HG02763 (cell line): ENCODE results near the gene GARS1.

Experiments used
- ATAC-seq: cut with Tn5 transposase; IDR thresholded peaks from one replicate; pipeline ENCODE4 v1.9.1; 2021; ENCODE audit warnings: mild to moderate bottlenecking, moderate library complexity; ENCODE audit not compliant: unreplicated experiment

GARS1 gene

GRCh38 chr7:30652698-30653641 is 58.3 kb downstream of the GARS1 start:
- no peak for ATAC-seq

DNA sequence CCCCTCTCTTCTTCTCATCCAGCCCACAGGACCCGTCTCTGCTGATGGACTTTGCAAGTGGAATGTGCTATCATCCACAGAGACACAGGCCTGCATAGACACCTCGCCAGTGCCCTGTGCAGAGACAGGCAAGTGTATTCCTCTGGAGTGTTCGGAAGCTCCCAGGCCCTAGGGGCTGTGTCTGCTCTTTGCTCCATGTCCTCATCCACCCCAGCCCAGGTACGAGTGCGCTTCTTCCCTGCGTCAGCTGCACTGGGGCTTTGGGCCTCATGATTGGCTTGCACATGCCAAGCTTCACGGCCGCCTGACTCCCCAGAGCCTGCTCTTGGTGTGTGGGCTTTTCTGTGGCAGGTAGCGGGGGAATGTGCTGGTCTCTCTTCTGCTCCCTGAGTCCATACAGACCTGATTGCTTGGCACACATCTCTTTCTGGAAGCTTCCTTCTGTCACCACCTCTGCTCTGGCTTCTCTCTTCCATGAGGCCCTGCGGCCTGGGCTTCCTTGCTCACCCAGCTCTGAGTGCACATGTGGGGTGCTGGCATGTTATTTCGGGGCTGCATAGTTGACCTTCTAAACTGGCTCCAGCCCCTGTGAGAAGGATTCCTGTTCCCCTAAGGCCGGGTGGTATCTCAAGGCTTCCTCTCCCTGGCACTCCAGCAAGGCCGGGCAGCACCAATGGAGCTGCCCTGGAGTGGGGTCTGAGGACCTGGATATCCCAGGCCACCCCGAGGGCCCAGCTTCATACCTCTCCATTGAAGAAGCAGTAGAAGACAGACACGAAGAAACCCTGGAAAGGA is 59.8 kb downstream of the GARS1 start:
- no peak for ATAC-seq

DNA sequence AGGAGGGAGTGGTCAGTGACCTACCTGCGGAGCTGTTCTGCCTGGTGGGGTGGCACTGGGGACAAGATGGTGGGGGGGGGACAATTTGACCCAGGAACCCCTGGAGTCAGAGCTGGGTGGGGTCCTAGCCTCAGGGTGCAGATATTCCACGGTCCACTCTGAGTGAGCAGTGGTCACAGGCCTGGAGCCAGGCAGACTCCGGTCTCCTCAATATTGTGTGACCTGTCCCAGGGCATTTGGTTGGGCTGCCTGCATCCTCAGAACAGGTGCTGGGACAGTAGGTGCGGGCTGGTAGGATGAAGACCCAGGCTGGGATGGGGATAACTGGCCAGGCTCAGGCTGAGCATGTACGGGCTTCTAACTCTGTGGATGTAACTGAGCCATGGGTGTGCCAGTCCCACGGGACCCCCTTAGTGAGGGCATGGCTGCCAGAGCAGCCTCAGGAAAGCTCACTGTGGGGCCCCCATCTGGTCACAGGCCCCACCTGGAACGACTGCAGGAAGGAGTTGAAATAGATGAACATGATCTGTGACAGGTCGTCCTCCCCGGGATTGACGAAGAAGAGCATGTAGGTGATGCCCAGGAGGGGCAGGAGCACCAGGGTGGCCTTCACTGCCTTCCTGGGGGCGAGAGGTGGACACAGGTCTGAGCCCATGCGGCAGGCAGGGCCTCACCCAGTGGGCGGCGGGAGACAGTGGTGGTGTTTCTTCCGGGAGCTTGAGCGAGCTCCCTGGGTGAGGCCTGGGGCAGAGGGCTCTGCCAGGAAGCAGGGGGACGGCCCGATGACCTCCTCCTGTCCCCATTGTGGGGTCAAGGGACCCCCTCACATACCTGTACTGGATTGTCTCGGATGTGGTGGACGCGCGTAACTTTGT is 60.7 kb downstream of the GARS1 start:
- ATAC-seq: no peak

- ATAC-seq: no peak
Measured at GRCh38 chr7:30656006-30656957, 61.6 kb downstream of the GARS1 start.

DNA sequence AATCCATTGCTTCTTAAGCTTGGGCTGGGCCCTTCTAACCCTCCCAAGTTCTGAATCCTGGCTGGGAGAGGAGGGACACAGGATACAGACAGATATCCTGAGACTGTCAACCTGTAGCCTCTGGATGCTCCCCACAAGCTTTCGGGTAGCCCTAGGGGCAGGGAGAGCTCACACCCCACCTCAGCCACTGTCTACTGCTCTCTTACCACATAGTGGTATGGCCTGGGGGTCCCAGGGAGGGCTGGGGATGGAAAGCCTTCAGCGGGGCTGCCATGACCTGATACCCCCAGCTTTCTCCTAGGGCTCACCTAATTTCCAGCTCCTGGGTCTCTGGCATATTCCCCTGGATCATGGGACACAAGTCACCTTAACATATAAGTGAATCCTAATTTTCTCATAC is 62.5 kb downstream of the GARS1 start:
- no peak for ATAC-seq

- ATAC-seq: no peak
Measured at GRCh38 chr7:30658479-30659074, 63.9 kb downstream of the GARS1 start.

DNA sequence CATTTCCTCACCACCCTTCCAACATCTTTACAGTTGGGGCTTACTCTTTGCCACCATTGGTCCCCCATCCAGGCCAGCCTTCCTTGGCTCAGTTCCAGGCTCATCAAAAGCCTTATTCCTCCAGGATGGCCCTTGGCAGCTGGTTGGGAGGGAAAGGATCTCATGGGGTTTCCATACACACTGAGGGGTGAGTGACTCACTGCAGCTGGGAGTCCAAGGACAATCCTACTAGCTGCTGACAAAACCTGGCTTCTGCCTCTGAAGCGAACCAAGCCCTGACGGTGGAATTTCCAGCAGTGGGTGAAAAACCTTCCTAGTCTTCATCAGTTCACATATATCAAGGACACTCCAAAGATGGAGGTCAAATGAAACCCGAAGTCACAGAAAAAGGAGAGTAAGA is 64.6 kb downstream of the GARS1 start:
- ATAC-seq: no peak

DNA sequence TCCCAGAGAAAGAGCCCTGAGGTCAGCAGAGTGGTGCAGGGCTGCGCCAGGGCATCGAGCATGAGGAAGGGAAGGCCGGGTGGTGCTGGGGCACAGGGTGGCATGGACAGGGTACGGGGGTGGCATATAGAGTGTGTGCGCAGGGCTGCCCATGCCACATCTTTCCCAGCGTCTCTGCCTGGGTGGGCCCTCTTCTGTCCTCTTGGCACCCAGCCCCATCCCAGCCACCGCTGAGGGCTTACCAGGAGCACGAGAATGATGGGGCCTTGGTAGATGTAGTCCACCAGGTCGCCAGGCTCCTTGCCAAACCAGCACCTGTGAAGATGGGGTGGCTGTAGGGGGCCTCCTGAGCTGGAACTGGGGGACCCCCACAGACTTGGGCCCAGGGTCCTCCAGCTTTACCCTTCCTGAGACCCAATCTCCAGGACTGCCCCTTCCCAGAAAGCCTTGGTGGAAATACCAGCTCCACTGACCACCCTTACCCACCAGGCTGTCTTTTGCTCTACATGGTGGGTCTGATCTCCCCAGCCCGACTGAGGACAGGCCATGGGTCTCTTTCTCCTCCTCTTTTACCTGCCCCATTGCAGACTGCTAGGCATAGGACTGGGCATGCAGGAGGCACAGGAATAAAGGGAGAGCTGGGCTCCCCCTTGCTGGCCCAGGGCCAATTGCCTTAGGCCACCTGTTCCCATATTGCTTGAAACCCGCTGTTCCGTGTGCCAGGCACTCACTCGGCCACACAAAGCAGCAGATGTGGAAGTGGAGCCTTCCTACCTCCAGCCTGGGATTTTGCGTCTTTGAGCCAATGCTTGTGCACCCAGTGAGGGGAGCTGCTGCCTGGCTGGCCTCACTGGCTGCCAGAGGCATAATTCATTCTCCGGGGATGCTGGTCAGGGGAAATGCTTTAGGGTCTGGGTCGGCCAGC is 65.9 kb downstream of the GARS1 start:
- ATAC-seq: no peak

- ATAC-seq: no peak
Measured at GRCh38 chr7:30661926-30662325, 67.2 kb downstream of the GARS1 start.

DNA sequence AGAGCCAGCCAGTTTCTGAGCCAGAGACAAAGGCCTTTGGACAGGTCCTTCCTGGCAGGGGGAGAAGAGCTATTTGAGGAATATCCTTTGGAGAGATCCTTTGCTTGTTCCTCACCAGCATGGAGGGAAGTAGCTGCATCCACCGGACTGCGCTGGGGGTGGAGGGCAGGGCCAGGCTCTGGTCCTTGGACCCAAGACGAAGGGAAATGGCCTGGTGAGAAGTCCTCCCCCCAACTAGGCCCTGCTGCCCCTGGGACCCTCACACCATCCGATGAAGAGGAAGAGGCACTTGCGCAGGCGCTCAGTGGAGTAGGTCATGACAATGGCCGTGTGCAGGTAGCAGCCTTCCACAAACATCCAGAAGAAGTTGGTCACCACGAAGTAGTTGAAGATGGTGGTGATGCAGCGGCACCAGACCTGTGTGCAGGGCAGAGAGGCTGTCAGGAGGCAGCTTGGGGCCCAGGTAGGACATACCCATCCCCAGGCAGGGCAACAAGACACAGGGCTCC is 67.8 kb downstream of the GARS1 start:
- no peak for ATAC-seq

GRCh38 chr7:30663414-30663813 is 68.7 kb downstream of the GARS1 start:
- ATAC-seq: no peak

DNA sequence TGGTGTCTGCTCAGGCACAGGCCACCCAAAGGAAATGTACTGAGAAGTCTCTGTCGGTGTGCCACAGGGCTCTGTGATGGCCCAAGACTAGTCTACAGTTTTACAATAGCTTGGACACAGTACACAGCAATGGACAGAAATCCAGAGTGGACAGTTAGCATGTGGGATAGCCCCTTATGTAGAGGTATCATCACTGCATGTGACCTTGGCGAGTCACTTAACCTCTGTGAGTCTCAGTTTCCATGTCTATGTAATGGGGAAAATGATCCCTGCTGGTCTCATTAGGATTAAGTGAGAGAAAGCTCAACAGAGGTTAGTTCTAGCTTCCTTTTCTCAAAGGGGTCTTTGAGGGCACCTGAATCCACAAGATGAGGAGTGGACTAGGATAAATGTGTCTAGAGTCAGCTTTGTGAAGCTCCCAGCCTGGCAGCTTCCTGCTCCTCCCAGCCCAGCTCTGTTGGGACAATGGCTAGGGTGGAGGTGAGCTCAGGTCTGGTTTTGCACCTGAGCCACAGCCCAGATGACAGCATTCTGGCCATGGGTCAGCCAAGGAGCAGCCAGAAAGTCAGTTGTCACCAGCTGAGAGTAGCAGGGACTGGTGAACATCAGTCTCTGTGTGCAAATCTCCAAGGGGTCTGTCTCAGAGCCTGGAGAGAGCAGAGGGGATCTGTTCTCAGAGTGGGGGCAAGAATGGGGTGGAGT is 69.7 kb downstream of the GARS1 start:
- ATAC-seq: no peak

- no peak for ATAC-seq
Measured at GRCh38 chr7:30665043-30665442, 70.4 kb downstream of the GARS1 start.

DNA sequence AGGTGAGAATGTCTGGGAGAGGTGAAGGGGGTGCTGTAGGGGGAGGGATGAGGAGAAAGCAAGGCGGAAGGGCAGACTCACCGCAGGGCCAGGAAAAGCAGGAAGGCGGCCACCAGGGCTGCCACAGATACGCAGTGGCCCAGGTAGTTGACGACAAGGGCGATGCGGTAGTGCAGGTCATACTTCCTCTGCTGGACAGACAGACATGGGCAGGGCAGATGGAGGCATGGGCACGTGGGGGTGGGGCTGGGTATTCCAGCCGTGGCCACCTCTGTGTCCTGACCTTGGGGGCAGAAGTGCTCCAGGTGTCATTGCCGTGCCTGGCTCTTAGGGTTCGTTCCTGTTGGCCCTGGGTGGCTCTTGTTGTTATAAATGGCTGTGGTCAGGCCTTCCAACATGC is 70.8 kb downstream of the GARS1 start:
- ATAC-seq: no peak

DNA sequence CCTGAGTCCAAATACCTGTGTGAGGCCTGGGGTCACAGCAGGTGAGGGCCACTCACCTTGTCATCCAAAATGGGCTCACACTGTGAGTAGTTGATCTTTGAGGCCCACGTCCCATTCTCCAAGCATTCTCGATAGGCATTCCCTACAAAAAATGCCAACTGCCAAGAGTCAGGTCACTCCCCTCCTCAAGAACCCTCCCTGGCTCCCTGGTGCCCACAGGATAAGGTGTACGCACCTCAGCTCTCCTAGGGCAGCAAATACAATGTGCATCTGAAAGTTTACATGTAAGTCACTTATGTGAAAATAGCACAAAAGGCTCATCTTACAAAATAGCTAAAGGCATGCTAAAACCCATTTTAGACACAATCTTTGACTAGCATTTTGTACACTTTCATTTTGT is 72.5 kb downstream of the GARS1 start:
- no peak for ATAC-seq

- no peak for ATAC-seq
Measured at GRCh38 chr7:30668102-30668501, 73.4 kb downstream of the GARS1 start.

DNA sequence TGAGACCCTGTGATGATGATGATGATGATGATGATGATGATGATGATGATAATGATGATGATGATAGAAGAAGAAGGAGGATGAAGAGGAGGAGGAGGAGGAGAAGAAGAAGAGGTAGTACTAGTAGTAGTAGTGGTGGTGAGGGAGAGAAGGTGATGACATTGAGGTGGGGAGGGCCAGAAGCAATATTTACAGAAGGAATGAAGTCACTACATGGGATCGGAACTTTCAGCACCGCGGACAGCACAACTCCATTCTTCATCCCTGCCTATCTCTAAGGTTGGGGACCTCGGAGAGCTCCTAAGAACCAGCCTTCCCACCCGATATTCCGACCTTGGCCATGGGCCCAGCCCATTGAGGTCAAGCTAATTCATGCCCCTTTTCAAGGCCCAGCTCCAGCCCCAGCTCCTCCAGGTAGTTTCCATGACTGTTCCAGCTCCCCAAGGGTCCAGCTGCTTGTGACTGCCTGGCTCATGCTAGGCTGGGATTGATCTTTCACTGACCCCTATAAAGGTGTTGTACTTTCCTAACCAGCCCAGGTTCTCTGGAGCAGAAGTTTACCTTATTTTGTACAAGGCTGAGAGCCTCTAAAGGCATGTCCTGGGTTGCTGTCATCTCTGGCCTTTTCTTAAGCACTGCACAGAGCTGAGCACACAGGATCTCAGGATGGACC is 77.3 kb downstream of the GARS1 start:
- ATAC-seq: no peak
